A673 (cell line): Measurements from ENCODE around the gene PDE4B.

Source experiments
- CTCF ChIP-seq: fragments of 300-800, 200-600 bp; sonication (generic); conservative IDR thresholded peaks from 2 replicates; pipeline ENCODE4 v1.5.1; 2017; ENCODE audit warnings: low read depth, mild to moderate bottlenecking, antibody characterized with exemption, low read length, moderate library complexity, mixed read lengths
- EZH2 ChIP-seq: fragments of 200-600 bp; sonication (generic); IDR thresholded peaks from 2 replicates; pipeline ENCODE4 v1.6.1; 2017; ENCODE audit warnings: borderline replicate concordance, low read depth, mild to moderate bottlenecking, mixed read lengths, antibody characterized with exemption, low read length; ENCODE audit not compliant: poor library complexity, severe bottlenecking

GRCh38 chr1:65791396-65791795, 1.3 kb upstream of the PDE4B start:
- no peak for TF ChIP-seq CTCF
- no peak for TF ChIP-seq EZH2
